HG03460 (cell line): ENCODE results near the gene NUDC.
"Not testable (repeated sequence)": the region's sequence is repeated elsewhere in the genome, so short reads cannot be mapped to it uniquely, and the experiment has no call there.

Experiments
- ATAC-seq: cut with Tn5 transposase; IDR thresholded peaks from one replicate; pipeline ENCODE4 v1.9.1; 2021; ENCODE audit not compliant: unreplicated experiment

Gene NUDC

GRCh38 chr1:26921540-26922430 lies at the start of gene NUDC:
Gene NUDC (plus strand): TSS chr1:26921743. CDS start chr1:26921849, 106 bp downstream.
- peak; percentile 97 for ATAC-seq

- ATAC-seq: not testable (repeated sequence)
Observed at GRCh38 chr1:26873097-26873496, 48.4 kb upstream of the NUDC start.

GRCh38 chr1:26874896-26875295 lies 46.6 kb upstream of the NUDC start:
- no peak for ATAC-seq

GRCh38 chr1:26877326-26877725 lies 44.2 kb upstream of the NUDC start:
- no peak for ATAC-seq

- ATAC-seq: no peak
Observed at GRCh38 chr1:26879793-26880192, 41.8 kb upstream of the NUDC start.

GRCh38 chr1:26881611-26882010 lies 39.9 kb upstream of the NUDC start:
- ATAC-seq: not testable (repeated sequence)

GRCh38 chr1:26882696-26883463 lies 38.7 kb upstream of the NUDC start:
- ATAC-seq: no peak

GRCh38 chr1:26887125-26887524 lies 34.4 kb upstream of the NUDC start:
- no peak for ATAC-seq

- ATAC-seq: no peak
Observed at GRCh38 chr1:26888231-26888630, 33.3 kb upstream of the NUDC start.

- ATAC-seq: peak; percentile 88
Observed at GRCh38 chr1:26889551-26890466, 31.7 kb upstream of the NUDC start, which contains the start of gene GPN2. Gene GPN2 (minus strand): TSS chr1:26890283. CDS start chr1:26890096, 187 bp downstream.

- ATAC-seq: peak; percentile 18
Observed at GRCh38 chr1:26890467-26890796, 31.1 kb upstream of the NUDC start.

- ATAC-seq: no peak
Observed at GRCh38 chr1:26894263-26894662, 27.3 kb upstream of the NUDC start.

GRCh38 chr1:26897351-26897750 lies 24.2 kb upstream of the NUDC start:
- ATAC-seq: no peak

GRCh38 chr1:26900001-26900814 lies 21.3 kb upstream of the NUDC start, which contains the start of gene GPATCH3:
Gene GPATCH3 (minus strand): TSS chr1:26900467. CDS start chr1:26900442, 25 bp downstream.
- ATAC-seq: peak; percentile 67

GRCh38 chr1:26900815-26901511 lies 20.6 kb upstream of the NUDC start:
- no peak for ATAC-seq

- no peak for ATAC-seq
Observed at GRCh38 chr1:26907071-26907917, 14.2 kb upstream of the NUDC start.

- no peak for ATAC-seq
Observed at GRCh38 chr1:26909951-26910342, 11.6 kb upstream of the NUDC start.

- ATAC-seq: no peak
Observed at GRCh38 chr1:26910343-26911160, 11.0 kb upstream of the NUDC start.
